HG03575 (cell line): ENCODE measurements around the gene KAT6B.

ENCODE experiments used
- ATAC-seq: cut with Tn5 transposase; IDR thresholded peaks from one replicate; pipeline ENCODE4 v1.9.1; 2021; ENCODE audit not compliant: unreplicated experiment, insufficient number of reproducible peaks, low FRiP score; ENCODE audit errors: extremely low read depth

The KAT6B gene

DNA sequence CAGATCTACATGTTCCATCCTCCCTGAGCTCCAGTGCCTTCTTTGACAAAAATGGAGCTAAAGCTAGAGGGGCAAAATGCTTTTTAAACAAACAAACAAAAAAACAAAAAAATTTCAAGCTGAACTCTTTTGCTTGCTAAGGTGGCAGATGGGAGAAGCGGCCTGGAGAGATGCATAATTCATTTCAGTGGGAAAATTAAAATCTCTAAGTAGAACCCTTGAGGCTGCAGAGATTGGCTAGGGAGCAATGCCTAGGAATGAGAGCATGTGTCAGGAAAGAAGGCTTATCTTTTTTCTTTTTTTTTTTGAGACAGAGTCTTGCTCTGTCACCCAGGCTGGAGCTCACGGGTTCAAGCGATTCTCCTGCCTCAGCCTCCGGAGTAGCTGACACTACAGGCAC lies 238.7 kb downstream of the KAT6B start:
- ATAC-seq, result no peak

DNA sequence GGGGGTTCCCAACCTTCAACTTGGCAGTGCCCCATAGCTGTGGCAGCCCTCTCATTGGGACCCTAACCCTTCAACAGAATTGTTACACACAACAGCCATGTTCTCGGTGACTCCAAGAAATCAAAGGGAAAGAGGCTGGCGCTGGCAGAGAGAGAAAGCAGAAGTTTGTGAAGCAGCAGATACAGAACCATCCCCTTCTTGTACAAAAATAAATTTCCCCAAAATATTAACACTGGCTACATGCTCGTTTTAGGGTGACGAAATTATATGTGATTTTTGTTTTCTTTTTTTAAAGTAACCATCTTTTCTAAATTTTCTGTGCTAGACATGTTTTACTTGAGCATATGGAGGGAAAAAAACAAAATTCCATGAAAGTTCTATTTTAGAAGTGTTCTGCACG lies 239.9 kb downstream of the KAT6B start:
- no peak for ATAC-seq

DNA sequence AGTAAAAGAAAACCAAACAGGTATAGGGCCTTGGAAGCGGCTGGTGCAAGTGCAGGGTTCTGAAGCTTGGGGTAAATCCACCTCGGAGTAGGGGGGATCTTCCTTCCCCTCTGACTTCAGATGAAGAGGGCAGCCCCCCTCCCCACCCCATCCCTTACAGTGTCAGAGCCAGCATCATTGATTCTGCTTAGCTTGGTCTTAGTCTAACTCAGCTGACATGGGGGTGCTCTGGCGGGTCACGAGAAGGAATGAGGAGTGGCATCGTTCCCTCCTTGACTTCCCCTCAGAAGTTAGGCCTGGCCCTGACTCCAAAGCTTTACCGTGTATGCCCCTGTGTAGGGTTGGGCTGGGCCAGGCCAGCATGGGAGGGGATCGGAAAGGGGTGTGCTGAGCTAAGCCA lies 240.9 kb downstream of the KAT6B start:
- no peak for ATAC-seq

DNA sequence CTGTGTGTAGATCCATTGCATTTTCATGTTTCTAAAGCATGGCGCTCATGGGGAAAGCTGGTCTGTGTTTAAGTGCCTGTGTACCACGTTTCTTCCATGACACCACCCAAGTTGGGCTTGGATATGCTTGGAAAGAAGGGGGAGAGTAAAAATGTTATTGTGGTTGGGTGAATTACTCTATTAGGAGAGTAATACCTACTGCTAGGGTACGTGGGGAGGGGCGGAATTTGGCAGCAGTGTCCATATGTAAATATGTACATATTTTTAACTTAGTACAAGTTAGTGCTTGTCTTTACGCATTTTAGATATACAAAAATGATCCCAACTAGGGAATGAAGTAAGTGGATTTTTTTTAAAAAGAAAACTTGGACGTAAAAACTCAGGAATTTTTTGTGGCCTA lies 242.1 kb downstream of the KAT6B start:
- no peak for ATAC-seq

DNA sequence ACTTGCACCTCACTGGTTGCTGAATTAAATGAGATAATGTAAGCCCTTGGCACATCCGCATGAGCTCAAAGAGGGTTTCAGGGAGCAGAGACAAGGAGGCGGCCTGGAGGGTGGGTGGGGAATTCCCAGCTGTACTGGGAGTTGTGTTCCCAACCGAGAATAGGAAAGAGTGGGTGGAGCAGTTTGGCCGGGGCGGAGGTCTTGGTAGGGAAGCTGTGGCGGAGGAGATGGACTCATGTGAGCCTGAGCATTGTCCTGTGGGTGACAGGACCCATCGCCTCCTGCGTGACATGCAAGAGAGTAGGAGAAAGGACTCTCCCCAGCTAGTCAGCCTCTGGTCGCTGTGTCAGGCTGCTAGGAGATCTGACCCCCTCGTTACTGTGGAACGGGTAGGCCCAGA lies 244.1 kb downstream of the KAT6B start:
- ATAC-seq, result no peak

DNA sequence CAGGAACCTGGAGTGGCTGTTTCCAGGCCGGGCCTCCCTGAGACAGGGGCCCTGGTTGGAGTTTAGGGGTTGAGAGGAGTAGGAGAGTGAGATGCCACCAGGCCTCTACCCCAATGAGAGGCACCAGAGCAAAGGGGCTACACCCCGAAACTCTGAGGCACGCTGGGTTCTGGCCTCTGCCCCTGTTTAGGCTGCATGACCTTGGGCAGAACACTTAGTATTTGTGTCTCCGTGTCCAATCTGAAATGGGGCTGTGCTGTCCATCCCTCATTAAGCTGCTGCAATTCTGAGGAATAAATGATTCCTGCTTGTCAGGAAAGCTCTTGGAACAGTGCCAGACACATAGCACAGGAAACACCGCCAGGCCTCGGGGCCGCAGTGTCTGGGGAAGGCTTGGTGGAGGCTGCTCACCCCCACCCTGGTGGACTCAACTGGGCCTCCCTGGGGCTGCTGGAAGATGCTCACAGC lies 244.6 kb downstream of the KAT6B start:
- ATAC-seq, result no peak

DNA sequence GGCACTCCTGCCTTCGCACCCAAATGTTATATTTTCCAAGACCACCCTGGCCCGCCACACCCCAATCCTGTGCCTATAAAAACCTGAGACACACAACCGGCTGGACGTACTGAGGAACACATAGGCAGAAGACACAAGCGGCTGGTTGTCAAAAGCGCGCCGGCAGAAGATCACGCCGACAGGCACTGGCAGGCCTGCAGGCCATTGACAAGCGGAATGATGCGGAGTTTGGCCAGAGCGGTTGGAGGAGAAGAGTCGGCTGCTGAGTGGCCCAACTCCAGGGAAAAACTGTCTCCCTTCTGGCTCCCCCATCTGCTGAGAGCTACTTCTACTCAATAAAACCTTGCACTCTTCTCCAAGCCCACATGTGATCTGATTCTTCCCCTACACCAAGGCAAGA lies 245.4 kb downstream of the KAT6B start:
- no peak for ATAC-seq

DNA sequence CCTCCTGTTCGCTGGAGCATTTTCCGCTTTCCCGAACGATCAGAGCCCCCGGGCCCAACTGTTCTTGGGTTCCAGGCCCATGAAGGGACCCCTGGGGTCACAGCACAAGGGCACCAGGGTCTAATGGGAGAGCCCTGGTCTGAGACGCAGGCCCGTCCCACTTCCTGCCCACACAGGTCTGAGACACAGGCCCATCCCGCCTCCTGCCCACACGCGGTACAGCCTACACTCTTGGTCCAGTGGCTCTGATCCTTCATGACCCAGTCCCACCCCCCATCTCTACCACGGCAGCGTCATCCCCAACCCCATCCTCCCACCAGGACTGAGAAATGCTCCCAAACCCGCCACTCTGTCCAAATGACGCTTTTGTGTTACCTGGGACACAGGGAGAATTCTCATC lies 246.3 kb downstream of the KAT6B start:
- ATAC-seq, result no peak

DNA sequence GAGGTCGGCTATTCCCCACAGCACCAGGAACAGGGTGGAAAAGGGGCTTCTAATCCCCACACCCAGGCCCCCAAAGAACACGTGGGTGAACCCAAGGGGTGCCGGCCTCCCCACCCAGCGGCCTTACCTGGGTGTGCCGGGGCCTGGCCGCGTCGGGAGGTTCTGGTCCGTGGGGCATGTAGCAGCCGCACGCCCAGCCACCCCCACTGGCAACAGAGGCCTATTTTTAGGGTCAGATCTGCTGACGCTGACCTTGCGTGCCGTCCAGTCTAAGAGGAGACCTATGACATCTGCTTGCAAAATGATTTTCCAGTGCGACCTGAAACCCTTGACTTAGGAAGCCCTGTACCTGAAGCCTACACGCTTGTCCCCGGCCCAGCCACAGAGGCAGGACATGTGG lies 247.0 kb downstream of the KAT6B start:
- no peak for ATAC-seq

DNA sequence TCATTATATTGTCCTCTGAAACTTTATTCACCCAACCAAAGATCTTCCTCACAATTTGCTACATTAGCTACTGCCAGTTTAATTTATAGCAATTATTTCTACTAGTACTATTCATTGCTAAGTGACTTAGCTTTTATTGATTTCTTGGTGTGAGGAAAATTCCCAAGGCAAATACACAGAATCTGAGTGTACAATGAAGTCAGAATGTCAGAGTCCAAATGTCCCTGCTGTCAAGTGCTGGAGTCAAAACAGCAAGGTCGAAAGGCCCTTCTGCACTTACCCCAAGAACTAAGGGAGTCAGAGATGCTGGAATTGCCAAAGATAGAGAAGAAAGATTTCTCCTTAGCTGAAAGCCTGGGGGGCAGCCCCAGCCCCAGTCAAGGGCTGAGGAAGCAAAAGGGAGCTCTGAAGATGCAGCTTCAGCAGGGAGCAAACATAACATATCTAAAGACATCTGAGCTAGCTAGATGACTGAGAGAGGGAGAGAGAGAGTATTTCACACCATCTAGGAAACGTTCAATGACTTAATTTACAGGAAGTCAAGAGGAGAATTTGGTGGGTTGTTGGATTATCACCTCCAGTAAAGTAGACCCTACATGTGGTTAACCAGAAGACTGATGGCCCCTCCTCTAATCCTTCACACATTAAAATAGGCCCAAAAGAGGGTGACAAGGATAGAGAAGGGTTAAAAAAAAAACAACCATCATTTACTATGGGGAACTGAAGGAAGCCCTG lies 248.5 kb downstream of the KAT6B start:
- no peak for ATAC-seq

DNA sequence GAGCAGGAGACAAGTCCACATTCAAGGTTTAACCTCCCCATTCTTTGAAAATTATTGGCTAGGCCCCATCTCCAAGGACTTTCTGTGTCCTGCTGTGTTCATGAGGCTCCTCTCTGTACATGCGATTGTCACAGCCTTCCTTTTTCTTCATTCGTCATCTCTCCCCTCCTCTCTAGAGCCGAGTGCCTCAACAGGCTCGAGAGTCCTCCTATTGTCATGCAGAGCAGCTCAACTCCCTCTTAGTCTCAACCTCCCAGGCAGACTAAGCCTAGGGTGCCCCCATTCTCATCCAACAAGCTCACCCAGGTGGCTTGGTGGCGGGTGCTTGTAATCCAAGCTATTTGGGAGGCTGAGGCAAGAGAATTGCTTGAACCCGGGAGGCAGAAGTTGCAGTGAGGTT lies 249.9 kb downstream of the KAT6B start:
- no peak for ATAC-seq

DNA sequence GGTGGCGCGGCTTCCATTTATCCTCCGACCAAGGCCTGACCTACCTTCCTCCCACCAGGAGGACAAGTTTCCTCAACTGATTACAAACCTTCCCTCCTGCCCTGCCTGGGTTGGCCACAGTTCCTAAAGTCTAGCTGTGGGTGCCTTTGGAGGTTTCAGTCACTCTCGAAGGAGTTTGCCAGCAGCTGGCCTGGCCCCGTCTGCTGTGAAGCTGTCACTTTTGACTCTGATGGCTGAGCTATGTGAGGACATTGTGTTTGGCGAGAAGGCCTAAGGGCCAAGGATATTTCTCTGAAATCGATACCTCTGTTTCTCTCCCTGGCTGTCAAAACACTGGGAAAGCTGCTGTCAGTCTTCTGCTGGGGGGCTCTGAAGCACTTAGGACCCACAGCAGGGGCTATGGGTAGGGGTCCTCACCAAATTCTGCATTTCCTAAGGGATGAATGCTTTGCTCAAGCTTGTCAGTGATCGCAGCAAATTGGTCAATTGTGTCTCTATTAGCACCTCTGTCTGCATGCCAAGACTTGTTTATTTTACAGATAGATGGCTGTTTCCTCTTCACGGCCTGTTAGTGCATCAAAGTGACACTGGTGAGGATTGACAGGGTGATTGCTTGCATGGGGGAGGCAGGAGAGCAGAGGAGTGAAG lies 253.2 kb downstream of the KAT6B start:
- no peak for ATAC-seq

DNA sequence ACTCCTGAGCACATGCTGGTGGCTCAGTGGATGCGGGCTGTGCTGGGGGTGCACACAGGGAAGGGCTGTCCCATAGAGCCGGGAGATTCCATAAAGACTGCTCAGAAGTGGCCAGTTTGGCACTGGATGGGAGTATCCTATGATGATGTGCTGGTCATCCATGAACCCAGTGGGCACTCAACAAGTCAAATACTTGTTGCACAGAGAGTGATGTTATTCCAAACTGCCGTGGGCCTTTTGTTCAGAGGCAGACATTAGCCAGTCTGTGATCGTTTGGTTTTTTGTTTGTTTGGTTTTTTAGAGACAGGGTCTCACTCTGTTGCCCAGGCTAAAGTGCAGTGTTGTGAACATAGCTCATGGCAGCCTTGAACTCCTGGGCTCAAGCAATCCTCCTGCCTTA lies 254.2 kb downstream of the KAT6B start:
- no peak for ATAC-seq

DNA sequence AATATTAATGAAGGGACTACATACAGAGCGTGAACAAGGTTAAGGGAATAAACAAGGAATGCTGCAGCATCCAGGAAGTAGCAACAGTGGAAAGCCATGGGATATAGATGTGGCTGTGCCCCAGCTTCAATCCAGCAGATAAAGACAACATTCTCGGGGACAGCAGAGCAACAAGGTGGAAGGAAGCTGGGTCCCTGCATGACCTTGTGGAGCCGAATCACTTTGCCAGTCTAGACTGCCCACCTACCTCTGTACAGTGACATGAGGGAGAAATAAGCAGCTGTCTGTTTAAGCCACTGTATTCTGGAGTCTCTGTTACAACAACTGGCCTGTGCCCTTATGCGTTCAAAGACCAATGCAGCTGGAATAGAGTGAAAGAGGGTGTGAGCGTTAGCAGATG lies 255.0 kb downstream of the KAT6B start:
- ATAC-seq, result no peak
